Measurements from ENCODE around the gene COQ10A.

DNA sequence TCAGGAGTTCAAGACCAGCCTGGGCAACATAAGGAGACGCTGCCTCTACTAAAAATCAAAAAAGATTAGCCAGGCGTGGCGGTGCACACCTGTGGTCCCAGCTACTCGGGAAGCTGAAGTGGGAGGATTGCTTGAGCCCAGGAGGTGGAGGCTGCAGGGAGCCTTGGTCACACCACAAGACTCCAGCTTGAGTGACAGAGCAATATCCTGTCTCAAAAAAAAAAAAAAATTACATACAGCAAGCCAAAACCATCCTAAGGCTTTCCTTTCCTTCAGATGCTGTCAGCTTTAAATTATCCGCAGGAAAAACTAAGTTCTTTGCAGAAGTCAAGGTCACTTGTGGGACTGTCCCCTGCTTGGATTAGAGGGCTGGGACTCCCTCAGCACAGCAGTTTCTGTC, 32.1 kb downstream of the COQ10A start:
- no peak for TF ChIP-seq ARNT (IDR thresholded peaks at IDR 0.05)
- no peak for TF ChIP-seq LEF1 (IDR thresholded peaks at IDR 0.05; ENCODE audit: borderline replicate concordance)
- no peak for TF ChIP-seq BHLHE40 (IDR thresholded peaks at IDR 0.05; ENCODE audit: borderline replicate concordance)
